ENCODE data around the gene STRC.
"Not testable (repeated sequence)": the region's sequence is repeated elsewhere in the genome, so short reads cannot be mapped to it uniquely, and the experiment has no call there.

Gene STRC

DNA sequence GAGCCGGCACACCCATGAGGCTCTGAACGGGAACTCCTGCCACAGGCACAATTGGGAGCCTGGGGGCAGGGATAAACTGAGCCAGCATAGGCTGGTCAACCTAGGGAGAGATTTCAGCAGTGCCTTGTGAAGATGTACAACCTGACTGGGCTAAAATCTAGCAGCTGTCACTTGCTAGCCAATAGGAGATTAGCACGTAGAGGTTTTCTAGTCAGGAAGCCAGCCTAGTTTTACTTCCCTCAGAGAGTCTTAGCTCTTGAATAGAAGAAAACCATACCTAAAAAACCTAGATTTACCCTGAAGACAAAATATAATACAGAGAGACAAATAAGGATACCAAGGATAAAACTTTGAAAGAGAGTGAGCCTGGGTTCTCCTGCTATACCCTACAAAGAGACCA is 55.8 kb downstream of the STRC start:
- not testable (repeated sequence) for DNase-seq

DNA sequence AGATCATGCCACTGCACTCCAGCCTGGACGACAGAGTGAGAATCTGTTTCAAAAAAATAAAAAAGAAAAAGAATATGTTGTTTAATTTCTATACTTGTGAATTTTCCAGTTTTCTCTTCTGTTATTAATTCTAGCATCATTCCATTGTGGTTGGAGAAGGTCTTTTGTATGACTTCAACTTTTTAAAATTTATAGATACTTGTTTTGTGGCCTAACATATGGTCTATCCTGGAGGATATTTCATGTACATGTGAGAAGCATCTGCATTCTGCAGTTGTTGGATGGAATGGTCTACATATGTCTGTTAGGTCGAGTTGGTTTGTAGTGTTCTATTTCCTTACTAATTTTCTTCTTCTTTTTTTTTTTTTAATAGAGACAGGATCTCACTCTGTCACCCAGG is 65.6 kb downstream of the STRC start:
- DNase-seq: no peak

DNA sequence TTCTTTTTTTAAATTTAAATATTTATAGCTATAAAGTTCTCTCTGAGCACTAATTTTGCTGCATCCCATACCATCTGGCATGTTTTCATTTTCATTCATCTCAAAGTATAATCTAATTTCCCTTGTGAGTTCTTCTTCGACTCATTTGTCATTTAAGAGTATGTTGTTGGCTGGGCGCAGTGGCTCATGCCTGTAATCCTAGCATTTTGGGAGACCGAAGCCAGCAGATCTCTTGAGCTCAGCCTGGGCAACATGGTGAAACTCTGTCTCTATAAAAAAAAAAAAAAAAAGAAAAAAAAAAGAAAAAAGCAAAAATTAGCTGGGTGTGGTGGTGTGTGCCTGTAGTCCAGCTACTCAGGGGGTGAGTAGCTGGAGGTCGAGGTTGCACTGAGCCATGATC is 66.3 kb downstream of the STRC start:
- no peak for DNase-seq

DNA sequence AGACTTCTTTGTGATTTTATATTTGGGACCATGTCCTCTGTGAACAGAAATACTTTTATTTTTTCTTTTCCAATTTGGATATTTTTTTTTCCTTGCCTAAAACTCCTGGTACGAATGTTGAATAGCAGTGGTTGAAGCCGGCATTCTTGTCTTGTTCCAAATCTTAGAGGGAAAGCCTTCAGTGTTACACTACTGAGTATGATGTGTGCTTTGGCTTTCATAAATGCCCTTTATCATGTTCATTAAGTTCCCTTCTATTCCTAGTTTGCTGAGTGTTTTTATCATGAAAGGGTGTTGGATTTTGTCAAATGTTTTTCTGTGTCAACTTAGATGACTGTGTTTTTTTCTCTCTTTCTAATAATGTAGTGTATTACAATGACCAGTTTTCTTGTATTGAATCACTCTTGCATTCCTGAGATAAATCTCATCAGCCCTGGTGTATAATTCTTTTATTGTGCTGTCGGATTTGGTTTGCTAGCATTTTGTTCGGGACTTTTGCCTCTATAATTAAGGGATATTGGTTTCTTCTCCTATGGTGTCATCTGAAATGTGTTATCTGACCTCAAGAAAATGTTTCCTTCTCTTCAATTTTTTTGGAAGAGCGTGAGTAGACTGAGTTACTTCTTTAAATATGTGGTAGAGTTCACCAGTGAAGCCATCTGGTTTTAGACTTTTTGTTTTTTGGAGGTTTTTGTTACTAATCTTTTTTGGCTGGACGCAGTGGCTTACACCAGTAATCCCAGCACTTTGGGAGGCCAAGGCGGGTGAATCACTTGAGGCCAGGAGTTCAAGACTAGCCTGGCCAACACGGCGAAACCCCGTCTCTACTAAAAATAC is 67.9 kb downstream of the STRC start:
- DNase-seq: no peak
